Measurements from ENCODE around the gene ACTR5. TPM values are rescaled to one million over a fixed set of nuclear protein-coding genes. Genes with fewer than 3 reads are reported as not detected.
A peak's percentile ranks its signal among the peaks of the same experiment; 100 is the strongest.

ACTR5 gene
- polyA plus RNA-seq, 4 donors: 4.7 to 7.9 (median 6.8) TPM

GRCh38 chr20:38731738-38732113 is 16.5 kb upstream of the ACTR5 start:
- 52 to 76% (median 55%) methylated on average over 1 of the region's 1 CpG for WGBS, 3 donors

GRCh38 chr20:38732981-38733380 is 15.3 kb upstream of the ACTR5 start:
- Histone ChIP-seq H3K9me3 (ENCODE audit: control insufficient read depth in 2 of 2, insufficient read depth in 1 of 2, low read depth in 1 of 2, low read length in 1 of 2) (no peaks in the 10 kb centered on the region), H3K4me3 (ENCODE audit: low read depth in 1 of 3, low read length in 3 of 3) (no peak overlapping the region), H3K27me3 (ENCODE audit: control insufficient read depth in 3 of 3, insufficient read depth in 3 of 3, low read length in 3 of 3) (peaks cover 5 to 61% (median 43%) of the 10 kb centered on the region in 3 donors), H3K36me3 (ENCODE audit: control insufficient read depth in 3 of 3, insufficient read depth in 2 of 3, low read depth in 1 of 3, low read length in 3 of 3) (no peaks in the 10 kb centered on the region), H3K4me1 (ENCODE audit: control insufficient read depth in 3 of 3, insufficient read depth in 2 of 3, low read depth in 1 of 3, low read length in 2 of 3) (peaks cover 0 to 2% (median 0%) of the 10 kb centered on the region in 3 donors), H3K27ac (ENCODE audit: low read depth in 1 of 3, low read length in 2 of 3) (no peak overlapping the region)
- FAIRE-seq (no peak), DNase-seq (no peak)
- 72 to 88% (median 80%) methylated on average over 4 of the region's 4 CpGs for WGBS, 3 donors

More at GRCh38 chr20:38731738-38732113, 16.5 kb upstream of the ACTR5 start:
- Histone ChIP-seq H3K36me3 (ENCODE audit: control insufficient read depth in 3 of 3, insufficient read depth in 2 of 3, low read depth in 1 of 3, low read length in 3 of 3) (no peaks in the 10 kb centered on the region), H3K27me3 (ENCODE audit: control insufficient read depth in 3 of 3, insufficient read depth in 3 of 3, low read length in 3 of 3) (peaks cover 12 to 73% (median 55%) of the 10 kb centered on the region in 3 donors), H3K4me3 (ENCODE audit: low read depth in 1 of 3, low read length in 3 of 3) (no peak overlapping the region), H3K27ac (ENCODE audit: low read depth in 1 of 3, low read length in 2 of 3) (no peak overlapping the region), H3K4me1 (ENCODE audit: control insufficient read depth in 3 of 3, insufficient read depth in 2 of 3, low read depth in 1 of 3, low read length in 2 of 3) (peaks cover 0 to 2% (median 0%) of the 10 kb centered on the region in 3 donors), H3K9me3 (ENCODE audit: control insufficient read depth in 2 of 2, insufficient read depth in 1 of 2, low read depth in 1 of 2, low read length in 1 of 2) (no peaks in the 10 kb centered on the region)
- no peak for FAIRE-seq
- no peak for DNase-seq

- Histone ChIP-seq H3K27ac (ENCODE audit: low read depth in 1 of 3, low read length in 2 of 3) (no peak overlapping the region), H3K27me3 (ENCODE audit: control insufficient read depth in 3 of 3, insufficient read depth in 3 of 3, low read length in 3 of 3) (peaks cover 0 to 41% (median 27%) of the 10 kb centered on the region in 3 donors), H3K4me3 (ENCODE audit: low read depth in 1 of 3, low read length in 3 of 3) (no peak overlapping the region), H3K9me3 (ENCODE audit: control insufficient read depth in 2 of 2, insufficient read depth in 1 of 2, low read depth in 1 of 2, low read length in 1 of 2) (no peaks in the 10 kb centered on the region), H3K36me3 (ENCODE audit: control insufficient read depth in 3 of 3, insufficient read depth in 2 of 3, low read depth in 1 of 3, low read length in 3 of 3) (no peaks in the 10 kb centered on the region), H3K4me1 (ENCODE audit: control insufficient read depth in 3 of 3, insufficient read depth in 2 of 3, low read depth in 1 of 3, low read length in 2 of 3) (peaks cover 0 to 2% (median 0%) of the 10 kb centered on the region in 3 donors)
- 39 to 53% (median 41%) methylated on average over 6 of the region's 6 CpGs for WGBS, 3 donors
- no peak for DNase-seq
- FAIRE-seq: no peak
These were observed 13.1 kb upstream of the ACTR5 start for GRCh38 chr20:38735172-38735571.

GRCh38 chr20:38737887-38738286 is 10.4 kb upstream of the ACTR5 start:
- WGBS, 3 donors: 48 to 89% (median 61%) methylated on average over 1 of the region's 1 CpG
- Histone ChIP-seq H3K9me3 (ENCODE audit: control insufficient read depth in 2 of 2, insufficient read depth in 1 of 2, low read depth in 1 of 2, low read length in 1 of 2) (no peaks in the 10 kb centered on the region), H3K4me1 (ENCODE audit: control insufficient read depth in 3 of 3, insufficient read depth in 2 of 3, low read depth in 1 of 3, low read length in 2 of 3) (no peaks in the 10 kb centered on the region), H3K27me3 (ENCODE audit: control insufficient read depth in 3 of 3, insufficient read depth in 3 of 3, low read length in 3 of 3) (peaks cover 0 to 25% (median 19%) of the 10 kb centered on the region in 3 donors), H3K27ac (ENCODE audit: low read depth in 1 of 3, low read length in 2 of 3) (no peak overlapping the region), H3K4me3 (ENCODE audit: low read depth in 1 of 3, low read length in 3 of 3) (no peak overlapping the region), H3K36me3 (ENCODE audit: control insufficient read depth in 3 of 3, insufficient read depth in 2 of 3, low read depth in 1 of 3, low read length in 3 of 3) (no peaks in the 10 kb centered on the region)
- no peak for DNase-seq
- FAIRE-seq: no peak

- DNase-seq (no peak), FAIRE-seq (no peak)
- Histone ChIP-seq H3K4me1 (ENCODE audit: control insufficient read depth in 3 of 3, insufficient read depth in 2 of 3, low read depth in 1 of 3, low read length in 2 of 3) (peaks cover 0 to 8% (median 0%) of the 10 kb centered on the region in 3 donors), H3K36me3 (ENCODE audit: control insufficient read depth in 3 of 3, insufficient read depth in 2 of 3, low read depth in 1 of 3, low read length in 3 of 3) (no peaks in the 10 kb centered on the region), H3K9me3 (ENCODE audit: control insufficient read depth in 2 of 2, insufficient read depth in 1 of 2, low read depth in 1 of 2, low read length in 1 of 2) (no peaks in the 10 kb centered on the region), H3K4me3 (ENCODE audit: low read depth in 1 of 3, low read length in 3 of 3) (no peak overlapping the region), H3K27me3 (ENCODE audit: control insufficient read depth in 3 of 3, insufficient read depth in 3 of 3, low read length in 3 of 3) (peaks cover 0 to 9% (median 9%) of the 10 kb centered on the region in 3 donors), H3K27ac (ENCODE audit: low read depth in 1 of 3, low read length in 2 of 3) (no peak overlapping the region)
- 91 to 97% (median 92%) methylated on average over 2 of the region's 2 CpGs for WGBS, 3 donors
These were observed 2.5 kb upstream of the ACTR5 start for GRCh38 chr20:38745757-38746156.

- Histone ChIP-seq H3K27ac (ENCODE audit: low read depth in 1 of 3, low read length in 2 of 3) (no peak overlapping the region), H3K36me3 (ENCODE audit: control insufficient read depth in 3 of 3, insufficient read depth in 2 of 3, low read depth in 1 of 3, low read length in 3 of 3) (peaks cover 0 to 2% (median 0%) of the 10 kb centered on the region in 3 donors), H3K4me3 (ENCODE audit: low read depth in 1 of 3, low read length in 3 of 3) (peak overlapping the region in 1 of 3 donors; percentile 28), H3K27me3 (ENCODE audit: control insufficient read depth in 3 of 3, insufficient read depth in 3 of 3, low read length in 3 of 3) (no peaks in the 10 kb centered on the region), H3K4me1 (ENCODE audit: control insufficient read depth in 3 of 3, insufficient read depth in 2 of 3, low read depth in 1 of 3, low read length in 2 of 3) (peaks cover 0 to 8% (median 0%) of the 10 kb centered on the region in 3 donors), H3K9me3 (ENCODE audit: control insufficient read depth in 2 of 2, insufficient read depth in 1 of 2, low read depth in 1 of 2, low read length in 1 of 2) (no peaks in the 10 kb centered on the region)
- WGBS, 3 donors: 13 to 17% (median 14%) methylated on average over 39 of the region's 39 CpGs
- FAIRE-seq (no peak), DNase-seq (no peak)
These were observed 664 bp upstream of the ACTR5 start for GRCh38 chr20:38747495-38748096.

- Histone ChIP-seq H3K27me3 (ENCODE audit: control insufficient read depth in 3 of 3, insufficient read depth in 3 of 3, low read length in 3 of 3) (no peaks in the 10 kb centered on the region), H3K27ac (ENCODE audit: low read depth in 1 of 3, low read length in 2 of 3) (peak overlapping the region; percentile 87 to 98 (median 89)), H3K4me1 (ENCODE audit: control insufficient read depth in 3 of 3, insufficient read depth in 2 of 3, low read depth in 1 of 3, low read length in 2 of 3) (peaks cover 0 to 8% (median 0%) of the 10 kb centered on the region in 3 donors), H3K4me3 (ENCODE audit: low read depth in 1 of 3, low read length in 3 of 3) (peak overlapping the region; percentile 56 to 82 (median 80)), H3K36me3 (ENCODE audit: control insufficient read depth in 3 of 3, insufficient read depth in 2 of 3, low read depth in 1 of 3, low read length in 3 of 3) (peaks cover 0 to 4% (median 0%) of the 10 kb centered on the region in 3 donors), H3K9me3 (ENCODE audit: control insufficient read depth in 2 of 2, insufficient read depth in 1 of 2, low read depth in 1 of 2, low read length in 1 of 2) (no peaks in the 10 kb centered on the region)
- FAIRE-seq: no peak
- DNase-seq: peak in 1 of 2 donors; percentile 77
- WGBS, 3 donors: 1 to 2% (median 1%) methylated on average over 10 of the region's 10 CpGs
These were observed 545 bp downstream of the ACTR5 start for GRCh38 chr20:38748861-38749149.

GRCh38 chr20:38751360-38751976 is 3.2 kb downstream of the ACTR5 start:
- DNase-seq (peak; percentile 52 to 54), FAIRE-seq (no peak)
- Histone ChIP-seq H3K36me3 (ENCODE audit: control insufficient read depth in 3 of 3, insufficient read depth in 2 of 3, low read depth in 1 of 3, low read length in 3 of 3) (peaks cover 7 to 18% (median 7%) of the 10 kb centered on the region in 3 donors), H3K27ac (ENCODE audit: low read depth in 1 of 3, low read length in 2 of 3) (no peak overlapping the region), H3K27me3 (ENCODE audit: control insufficient read depth in 3 of 3, insufficient read depth in 3 of 3, low read length in 3 of 3) (no peaks in the 10 kb centered on the region), H3K9me3 (ENCODE audit: control insufficient read depth in 2 of 2, insufficient read depth in 1 of 2, low read depth in 1 of 2, low read length in 1 of 2) (no peaks in the 10 kb centered on the region), H3K4me1 (ENCODE audit: control insufficient read depth in 3 of 3, insufficient read depth in 2 of 3, low read depth in 1 of 3, low read length in 2 of 3) (peaks cover 0 to 8% (median 0%) of the 10 kb centered on the region in 3 donors), H3K4me3 (ENCODE audit: low read depth in 1 of 3, low read length in 3 of 3) (no peak overlapping the region)
- 59 to 69% (median 66%) methylated on average over 5 of the region's 5 CpGs for WGBS, 3 donors

Measured in small intestine (tissue), 7 donors.